SH-SY5Y (cell line): ENCODE measurements around the gene OTOGL.

ENCODE experiments used
- GATA2 ChIP-seq: IDR thresholded peaks from 2 replicates; pipeline ENCODE4 v1.6.1; 2011; ENCODE audit warnings: mild to moderate bottlenecking, low read depth, low read length
- GATA3 ChIP-seq: IDR thresholded peaks from 2 replicates; pipeline ENCODE4 v1.6.1; 2011; ENCODE audit warnings: low read depth, mild to moderate bottlenecking, low read length, moderate library complexity

DNA sequence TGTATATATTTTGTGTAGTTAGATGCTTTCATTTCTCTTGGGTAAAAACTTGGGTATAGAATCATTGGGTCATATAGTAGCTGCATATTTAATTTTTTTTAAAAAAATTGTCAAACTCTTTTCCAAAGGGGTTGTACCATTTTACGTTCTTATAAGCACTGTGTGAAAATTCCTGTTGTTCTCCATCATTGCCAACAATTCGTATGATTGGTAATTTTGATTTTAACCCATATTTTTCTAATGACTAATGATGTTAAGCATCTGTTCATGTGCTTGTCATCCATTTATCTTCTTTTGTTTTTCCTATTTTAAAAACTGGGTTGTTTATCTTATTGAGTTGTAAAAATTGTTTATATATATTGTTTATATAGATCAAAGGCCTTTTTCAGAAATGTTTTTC is 77.4 kb downstream of the OTOGL start:
- no peak for TF ChIP-seq GATA2
- TF ChIP-seq GATA3: no peak
